Nephron (organoid): ENCODE data around the gene NTM.

Experiments
- H3K27ac Mint-ChIP-seq, 3 experiments: 2 replicates each; pipeline ENCODE4 v1.8.0; 2020; ENCODE audit warnings: mixed read lengths in 3 of 3, mild to moderate bottlenecking in 2 of 3, moderate library complexity in 1 of 3
- H3K27me3 Mint-ChIP-seq: 2 replicates; pipeline ENCODE4 v1.8.0; 2021; ENCODE audit warnings: low read depth, mild to moderate bottlenecking, moderate library complexity, mixed read lengths
- H3K36me3 Mint-ChIP-seq: 2 replicates; pipeline ENCODE4 v1.8.0; 2020; ENCODE audit warnings: low read depth, mixed read lengths
- H3K4me1 Mint-ChIP-seq: 2 replicates; pipeline ENCODE4 v1.8.0; 2020; ENCODE audit warnings: mixed read lengths
- H3K4me3 Mint-ChIP-seq, 3 experiments: 2 replicates each; pipeline ENCODE4 v1.8.0; 2020; ENCODE audit warnings: mild to moderate bottlenecking in 3 of 3, mixed read lengths in 3 of 3, moderate library complexity in 2 of 3
- H3K9me3 Mint-ChIP-seq: 2 replicates; pipeline ENCODE4 v1.8.0; 2020; ENCODE audit warnings: mixed read lengths
- CTCF ChIP-seq, 3 experiments: fragments of 200-600 bp; sonication (generic); IDR thresholded peaks; one replicate each; pipeline ENCODE4 v1.5.0; 2021; ENCODE audit warnings: antibody characterized with exemption in 3 of 3; ENCODE audit not compliant: unreplicated experiment in 3 of 3

Gene NTM

DNA sequence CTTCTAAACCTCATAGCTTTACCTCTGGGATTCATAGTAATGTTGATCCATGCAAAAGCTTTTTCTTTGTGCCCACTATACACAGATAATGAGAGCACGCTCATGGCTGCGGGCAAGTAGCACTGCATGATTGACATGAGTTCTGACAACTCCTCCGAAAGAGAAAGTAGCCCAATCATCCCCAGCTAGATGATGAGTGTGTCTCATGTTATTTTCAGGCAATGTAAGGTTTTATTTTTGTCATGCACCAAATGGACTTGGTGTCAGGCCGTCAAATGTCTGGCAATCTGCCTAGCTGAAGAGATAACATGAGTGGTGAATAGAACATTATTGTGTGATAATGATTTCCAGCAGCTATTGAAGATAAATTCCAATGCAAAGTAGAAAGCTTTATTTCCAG lies 662.6 kb downstream of the NTM start:
- H3K9me3 Mint-ChIP-seq: no peaks in the 10 kb centered on the region
- no peak for TF ChIP-seq CTCF (IDR thresholded peaks at IDR 0.05; ENCODE audit: unreplicated experiment in 3 of 3)
- no peak overlapping the region for H3K4me3 Mint-ChIP-seq
- peaks cover 4% of the 10 kb centered on the region for H3K27me3 Mint-ChIP-seq
- H3K4me1 Mint-ChIP-seq: peaks cover 24% of the 10 kb centered on the region
- H3K27ac Mint-ChIP-seq: no peak overlapping the region
- no peaks in the 10 kb centered on the region for H3K36me3 Mint-ChIP-seq

GRCh38 chr11:132035228-132035627 lies 664.8 kb downstream of the NTM start:
- Mint-ChIP-seq H3K9me3 (no peaks in the 10 kb centered on the region), H3K27ac (peak overlapping the region in 1 of 3 experiments; percentile 13), H3K4me3 (no peak overlapping the region), H3K36me3 (no peaks in the 10 kb centered on the region), H3K27me3 (peaks cover 8% of the 10 kb centered on the region), H3K4me1 (peaks cover 30% of the 10 kb centered on the region)
- TF ChIP-seq CTCF (IDR thresholded peaks at IDR 0.05; ENCODE audit: unreplicated experiment in 3 of 3): no peak

- H3K9me3 Mint-ChIP-seq: no peaks in the 10 kb centered on the region
- H3K36me3 Mint-ChIP-seq: no peaks in the 10 kb centered on the region
- no peak for TF ChIP-seq CTCF (IDR thresholded peaks at IDR 0.05; ENCODE audit: unreplicated experiment in 3 of 3)
- H3K27me3 Mint-ChIP-seq: peaks cover 8% of the 10 kb centered on the region
- H3K4me1 Mint-ChIP-seq: peaks cover 30% of the 10 kb centered on the region
- peak overlapping the region in 1 of 3 experiments; percentile 3 for H3K27ac Mint-ChIP-seq
- no peak overlapping the region for H3K4me3 Mint-ChIP-seq
These were observed 665.4 kb downstream of the NTM start for GRCh38 chr11:132035766-132036165.

DNA sequence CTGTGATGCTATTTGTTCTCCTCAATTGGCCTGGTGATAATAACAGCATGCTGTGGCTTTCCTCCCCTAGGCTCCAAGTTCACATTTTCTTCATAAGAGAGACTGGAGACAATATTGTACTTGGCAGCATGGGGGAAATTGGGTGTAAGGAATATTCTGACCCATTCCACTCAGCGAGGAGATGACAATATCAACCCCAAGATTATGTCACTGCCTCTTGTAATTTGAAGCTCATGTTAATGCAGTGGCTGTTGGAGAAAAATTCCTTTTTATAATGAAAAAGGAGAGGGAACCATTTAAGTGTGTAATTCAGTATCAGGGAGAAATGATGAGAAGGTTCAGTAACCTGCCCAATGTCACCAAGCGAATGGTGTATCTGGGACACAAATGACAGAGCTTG lies 665.8 kb downstream of the NTM start:
- no peak for TF ChIP-seq CTCF (IDR thresholded peaks at IDR 0.05; ENCODE audit: unreplicated experiment in 3 of 3)
- peaks cover 6% of the 10 kb centered on the region for H3K27me3 Mint-ChIP-seq
- H3K9me3 Mint-ChIP-seq: no peaks in the 10 kb centered on the region
- H3K4me3 Mint-ChIP-seq: no peak overlapping the region
- peaks cover 30% of the 10 kb centered on the region for H3K4me1 Mint-ChIP-seq
- H3K36me3 Mint-ChIP-seq: no peaks in the 10 kb centered on the region
- H3K27ac Mint-ChIP-seq: peak overlapping the region in 1 of 3 experiments; percentile 3

DNA sequence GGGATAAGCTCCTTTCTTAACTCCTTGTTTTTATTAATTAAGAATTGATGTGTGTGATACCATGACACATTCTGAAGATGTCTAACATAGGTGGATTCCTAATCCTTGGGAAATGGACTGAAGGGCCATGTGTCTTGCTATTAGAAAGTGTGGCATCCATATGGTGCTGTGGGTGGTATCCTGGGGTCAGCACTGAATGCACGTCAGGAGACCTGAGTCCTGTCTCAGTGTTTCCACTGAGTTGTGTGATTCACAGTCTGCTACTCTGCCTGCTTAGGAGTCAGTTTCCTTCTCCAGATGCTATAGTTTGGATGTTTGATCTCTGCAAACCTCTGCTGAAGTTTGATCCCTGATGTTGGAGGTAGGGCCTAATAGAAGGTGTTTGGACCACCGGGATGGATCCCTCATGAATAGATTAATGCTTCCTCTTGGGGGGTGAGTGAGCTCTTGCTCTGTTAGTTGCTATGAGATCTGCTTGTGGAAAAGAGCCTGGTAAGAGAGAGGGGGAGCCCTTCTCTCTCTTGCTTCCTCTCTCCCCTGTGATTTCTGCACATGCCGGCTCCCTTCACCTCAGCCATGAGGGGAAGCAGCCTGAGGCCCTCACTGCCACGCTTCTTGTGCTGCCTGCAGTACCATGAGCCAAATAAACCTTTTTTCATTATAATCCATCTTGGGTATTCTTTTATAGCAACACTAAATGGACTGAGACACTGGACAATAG lies 666.5 kb downstream of the NTM start:
- Mint-ChIP-seq H3K27ac (no peak overlapping the region), H3K9me3 (no peaks in the 10 kb centered on the region), H3K36me3 (no peaks in the 10 kb centered on the region), H3K4me3 (no peak overlapping the region), H3K4me1 (peaks cover 30% of the 10 kb centered on the region), H3K27me3 (peaks cover 3% of the 10 kb centered on the region)
- no peak for TF ChIP-seq CTCF (IDR thresholded peaks at IDR 0.05; ENCODE audit: unreplicated experiment in 3 of 3)

DNA sequence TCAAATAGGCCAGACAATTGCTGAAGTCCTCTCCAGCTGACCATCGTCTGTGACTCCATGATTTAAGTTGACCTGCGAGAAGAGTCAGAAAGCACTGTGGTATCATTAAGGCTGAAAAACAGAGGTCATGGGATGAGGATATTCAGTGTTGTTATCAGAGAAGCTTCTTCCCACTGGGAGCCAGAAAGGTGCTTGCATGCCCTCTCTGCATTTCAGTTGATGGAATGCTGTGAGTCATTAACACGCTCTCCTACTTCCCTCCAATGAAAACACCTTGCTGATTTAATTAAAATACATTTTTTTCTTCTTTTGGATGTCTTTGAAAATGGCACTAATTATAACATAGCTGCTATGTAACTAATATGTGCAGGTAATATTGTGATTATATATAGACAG lies 667.0 kb downstream of the NTM start:
- no peak for TF ChIP-seq CTCF (IDR thresholded peaks at IDR 0.05; ENCODE audit: unreplicated experiment in 3 of 3)
- no peaks in the 10 kb centered on the region for H3K9me3 Mint-ChIP-seq
- peaks cover 25% of the 10 kb centered on the region for H3K4me1 Mint-ChIP-seq
- peaks cover 3% of the 10 kb centered on the region for H3K27me3 Mint-ChIP-seq
- H3K4me3 Mint-ChIP-seq: no peak overlapping the region
- H3K36me3 Mint-ChIP-seq: no peaks in the 10 kb centered on the region
- H3K27ac Mint-ChIP-seq: no peak overlapping the region
